Retina (tissue), 1 donor: ENCODE measurements around the gene CCNYL1.
"Not testable (repeated sequence)": the region's sequence is repeated elsewhere in the genome, so short reads cannot be mapped to it uniquely, and the experiment has no call there.

Experiments used
- DNase-seq: peaks from one replicate; pipeline ENCODE4 v3.0.0-alpha.2; 2016

CCNYL1 gene

DNA sequence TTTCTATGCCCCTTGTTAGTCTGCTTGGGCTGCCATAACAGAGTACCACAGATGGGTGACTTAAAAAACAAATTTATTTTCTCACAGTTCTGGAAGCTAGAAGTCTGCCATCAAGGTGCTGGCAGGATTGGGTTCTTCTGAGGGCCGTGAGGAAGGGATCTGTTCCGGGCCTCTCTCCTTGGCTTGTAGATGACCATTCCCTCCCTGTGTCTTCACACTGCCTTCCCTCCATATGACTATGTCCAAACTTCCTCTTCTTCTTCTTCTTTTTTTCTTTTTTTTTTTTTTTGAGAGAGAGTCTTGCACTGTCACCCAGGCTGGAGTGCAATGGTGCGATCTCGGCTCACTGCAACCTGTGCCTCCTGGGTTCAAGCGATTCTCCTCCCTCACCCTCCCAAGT lies 13.1 kb upstream of the CCNYL1 start:
- no peak for DNase-seq

DNA sequence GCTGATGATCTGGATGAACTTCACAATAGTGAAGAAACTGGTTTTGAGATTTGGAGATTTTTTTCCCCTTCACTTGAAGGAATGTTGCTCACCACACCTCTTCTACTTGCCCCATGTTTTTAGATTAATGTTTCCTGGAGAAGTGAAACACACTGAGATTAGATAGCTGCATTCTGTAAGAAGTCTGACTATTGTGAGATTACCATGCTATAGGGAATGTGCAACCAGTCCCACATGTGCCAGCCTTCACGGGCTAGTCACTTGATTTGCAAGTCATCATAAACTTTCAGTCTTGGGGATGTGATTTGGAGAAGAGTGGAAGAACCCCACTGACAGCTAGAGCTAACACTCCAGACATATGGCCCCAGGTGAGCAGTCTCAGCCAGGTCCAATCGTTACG lies 7.4 kb upstream of the CCNYL1 start:
- no peak for DNase-seq

DNA sequence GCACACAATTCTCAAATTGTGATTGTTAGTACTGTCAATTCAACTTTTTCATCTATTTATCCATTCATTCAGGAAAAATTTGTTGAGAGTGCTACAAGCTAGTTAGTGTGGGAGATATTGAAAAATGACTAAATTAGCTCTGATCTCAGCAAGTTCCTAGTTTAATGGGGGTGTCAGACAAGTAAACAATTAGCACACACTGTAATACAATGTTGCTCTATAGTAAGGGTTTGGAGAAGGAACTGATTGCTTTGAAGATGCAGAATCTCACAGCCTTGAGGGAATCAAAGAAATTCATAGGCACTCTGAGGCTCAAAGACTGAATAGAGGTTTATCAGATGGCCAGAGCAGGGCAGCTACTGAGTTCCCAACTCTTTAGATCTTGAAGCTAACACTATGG lies 6.8 kb upstream of the CCNYL1 start:
- no peak for DNase-seq

DNA sequence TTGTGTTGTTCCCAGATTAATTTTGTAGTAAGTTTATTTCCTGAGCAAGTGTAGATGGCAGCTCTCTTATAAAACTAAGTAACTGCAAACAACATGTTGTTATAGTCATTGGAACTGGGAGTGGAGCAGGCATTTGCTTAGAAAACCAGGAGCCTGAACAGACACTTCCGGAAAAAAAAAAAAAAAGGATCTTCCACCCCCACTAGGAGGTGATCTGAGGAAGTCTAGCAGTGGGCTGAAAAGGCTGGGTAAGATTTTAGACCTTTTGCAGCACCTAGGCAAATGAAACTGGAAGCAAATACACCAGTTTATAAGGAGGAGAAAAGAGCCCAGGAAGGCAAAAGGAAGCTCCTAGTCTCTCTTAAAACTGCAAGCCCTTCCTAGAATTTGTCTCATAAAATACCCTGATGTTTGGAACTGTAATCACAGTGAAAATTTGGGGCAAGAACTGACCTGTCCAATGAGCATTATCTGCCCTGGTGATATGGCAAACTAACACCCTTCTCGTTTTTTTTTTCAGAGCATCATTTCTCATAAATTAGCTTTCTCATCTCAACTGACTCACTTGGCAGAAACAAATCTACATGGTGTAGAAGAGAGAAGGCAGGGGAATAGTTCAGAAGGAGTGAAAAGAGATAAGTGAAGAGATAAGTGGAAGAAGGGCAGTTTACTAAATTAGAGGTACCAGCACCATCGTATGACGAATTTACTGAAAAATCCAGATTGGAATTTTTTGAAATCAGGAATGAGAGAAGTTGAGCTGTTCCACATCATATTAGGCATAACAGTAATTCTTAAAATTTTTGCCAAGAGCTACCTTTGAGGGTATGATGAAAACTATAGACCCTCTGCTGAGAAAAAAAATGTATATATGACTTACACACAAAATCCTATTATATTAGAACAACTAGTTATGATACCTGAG lies 4.2 kb upstream of the CCNYL1 start:
- no peak for DNase-seq

DNA sequence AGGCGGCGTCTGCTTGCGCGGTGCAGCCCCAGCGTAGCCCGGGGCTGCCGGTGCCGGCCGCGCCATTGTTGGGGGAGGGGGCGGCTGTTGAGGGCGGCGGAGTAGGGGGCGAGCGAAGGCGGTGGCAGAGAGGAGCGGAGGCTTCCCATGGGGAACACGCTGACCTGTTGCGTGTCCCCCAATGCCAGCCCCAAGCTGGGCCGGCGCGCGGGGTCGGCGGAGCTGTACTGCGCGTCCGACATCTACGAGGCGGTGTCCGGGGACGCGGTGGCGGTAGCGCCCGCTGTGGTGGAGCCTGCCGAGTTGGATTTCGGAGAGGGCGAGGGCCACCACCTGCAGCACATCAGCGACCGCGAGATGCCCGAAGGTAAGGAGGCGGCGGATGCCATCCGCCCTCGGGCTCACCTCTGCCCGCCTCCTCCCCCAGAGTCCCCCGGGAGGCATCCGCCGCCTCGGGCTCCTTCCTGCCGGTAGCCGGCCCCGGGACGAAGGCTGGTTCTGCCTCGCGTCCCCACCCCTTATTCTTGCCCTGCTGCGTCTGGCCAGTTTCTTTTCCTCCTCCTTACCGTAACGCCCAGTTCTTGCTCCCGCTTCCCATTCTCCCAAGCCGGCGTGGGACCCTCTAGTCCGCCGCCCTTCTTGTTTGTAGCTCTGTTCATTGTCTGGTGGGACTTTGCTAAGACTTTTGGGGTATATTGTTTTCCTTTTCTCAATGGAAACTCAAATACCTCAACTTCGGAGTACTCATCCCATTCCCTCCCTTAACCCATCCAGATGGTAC lies 500 bp downstream of the CCNYL1 start:
- peak; percentile 82 for DNase-seq

DNA sequence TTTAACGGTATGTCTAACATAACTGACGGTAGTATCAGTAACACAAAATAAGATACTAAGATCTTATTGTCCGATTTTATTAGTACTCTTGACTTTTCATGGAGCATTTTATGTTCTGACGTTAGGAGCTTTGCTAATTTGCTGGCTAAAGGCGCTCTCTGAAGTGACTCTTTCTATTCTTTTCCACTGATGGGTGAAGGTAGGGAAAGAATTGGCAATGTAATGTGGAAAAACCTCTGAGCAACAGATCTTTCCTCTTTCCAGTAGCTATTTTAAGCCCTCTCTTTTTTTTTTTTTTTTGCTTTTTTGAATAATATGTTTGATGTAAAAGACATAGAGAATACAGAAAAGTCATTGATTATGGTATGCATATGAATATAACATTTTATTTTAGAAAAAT lies 4.6 kb downstream of the CCNYL1 start:
- DNase-seq = no peak

DNA sequence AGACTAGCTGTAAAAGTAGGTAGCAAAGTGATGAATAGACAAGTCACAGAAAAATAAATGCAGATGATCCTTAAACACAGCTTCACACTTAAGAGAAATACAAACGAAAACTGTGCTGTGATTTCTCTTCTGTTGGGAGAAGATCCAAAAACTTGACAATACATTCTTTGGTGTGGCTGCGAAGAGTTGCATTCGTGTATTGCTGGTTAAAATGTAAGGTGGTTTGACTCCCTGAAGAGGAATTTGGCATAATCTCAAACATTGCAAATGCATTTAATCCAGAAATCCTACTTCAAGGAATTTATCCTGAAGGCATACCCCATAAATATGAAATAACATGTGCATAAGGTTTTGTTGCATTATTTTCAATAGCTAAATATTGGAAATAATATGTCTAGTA lies 7.1 kb downstream of the CCNYL1 start:
- DNase-seq = no peak

DNA sequence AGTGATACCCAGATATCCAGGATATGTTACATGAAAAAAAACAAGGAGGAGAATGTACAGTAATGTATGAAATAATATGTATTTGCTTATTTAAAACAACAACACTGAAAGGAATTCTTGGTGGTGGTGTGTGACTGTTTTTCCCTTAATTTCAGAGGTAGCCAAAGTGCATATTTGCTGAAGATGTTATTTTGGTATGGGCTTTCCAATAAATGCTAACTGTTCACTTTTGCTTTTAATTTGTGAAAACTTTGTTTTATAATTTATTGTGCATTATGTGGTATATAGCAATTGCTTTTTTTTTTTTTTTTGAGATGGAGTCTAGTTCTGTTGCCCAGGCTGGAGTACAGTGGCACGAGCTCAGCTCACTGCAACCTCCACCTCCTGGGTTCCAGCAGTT lies 7.6 kb downstream of the CCNYL1 start:
- DNase-seq = no peak

DNA sequence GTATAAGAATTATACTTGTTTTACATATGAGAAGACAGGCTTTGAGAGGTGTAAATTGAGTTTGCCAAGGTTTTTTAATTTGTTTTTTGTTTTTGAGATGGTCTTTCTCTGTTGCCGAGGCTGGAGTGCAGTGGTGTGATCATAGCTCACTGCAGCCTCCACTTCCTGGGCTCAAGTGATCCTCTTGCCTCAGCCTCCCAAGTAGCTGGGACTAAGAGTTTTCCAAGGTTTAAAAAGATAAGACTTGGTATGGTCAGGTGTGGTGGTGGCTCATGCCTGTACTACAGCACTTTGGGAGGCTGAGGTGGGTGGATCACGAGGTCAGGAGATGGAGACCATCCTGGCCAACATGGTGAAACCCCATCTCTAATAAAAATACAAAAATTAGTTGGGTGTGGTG lies 8.2 kb downstream of the CCNYL1 start:
- not testable (repeated sequence) for DNase-seq

DNA sequence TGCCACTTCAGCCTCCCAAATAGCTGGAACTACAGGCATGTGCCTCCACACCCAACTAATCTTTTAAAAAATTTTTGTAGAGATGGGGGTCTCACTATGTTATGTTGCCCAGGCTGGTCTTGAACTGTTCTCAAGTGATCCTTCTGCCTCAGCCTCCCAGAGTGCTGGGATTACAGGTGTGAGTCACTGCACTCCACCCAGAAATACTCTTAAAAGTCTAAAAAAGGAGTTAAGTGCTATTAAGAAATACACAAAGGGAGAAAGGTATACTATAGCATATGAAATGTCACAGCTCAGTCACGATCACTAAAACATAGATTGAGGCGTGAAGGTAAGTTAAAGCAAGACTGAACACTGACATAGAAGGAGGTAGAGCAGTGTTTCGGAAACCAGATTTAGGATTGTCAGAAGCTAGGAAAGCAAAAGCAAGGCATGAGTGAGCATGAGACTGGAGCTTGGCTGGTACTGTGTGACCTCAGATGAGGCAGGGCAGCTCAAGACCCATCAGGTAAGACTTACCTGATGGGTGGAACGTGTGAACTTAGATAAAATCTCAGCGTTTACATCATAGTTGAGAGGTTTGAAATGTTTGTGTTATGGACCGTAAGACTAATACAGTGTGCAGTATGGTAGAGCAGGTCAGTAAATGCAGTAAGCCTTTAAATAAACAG lies 9.2 kb downstream of the CCNYL1 start:
- DNase-seq = no peak

DNA sequence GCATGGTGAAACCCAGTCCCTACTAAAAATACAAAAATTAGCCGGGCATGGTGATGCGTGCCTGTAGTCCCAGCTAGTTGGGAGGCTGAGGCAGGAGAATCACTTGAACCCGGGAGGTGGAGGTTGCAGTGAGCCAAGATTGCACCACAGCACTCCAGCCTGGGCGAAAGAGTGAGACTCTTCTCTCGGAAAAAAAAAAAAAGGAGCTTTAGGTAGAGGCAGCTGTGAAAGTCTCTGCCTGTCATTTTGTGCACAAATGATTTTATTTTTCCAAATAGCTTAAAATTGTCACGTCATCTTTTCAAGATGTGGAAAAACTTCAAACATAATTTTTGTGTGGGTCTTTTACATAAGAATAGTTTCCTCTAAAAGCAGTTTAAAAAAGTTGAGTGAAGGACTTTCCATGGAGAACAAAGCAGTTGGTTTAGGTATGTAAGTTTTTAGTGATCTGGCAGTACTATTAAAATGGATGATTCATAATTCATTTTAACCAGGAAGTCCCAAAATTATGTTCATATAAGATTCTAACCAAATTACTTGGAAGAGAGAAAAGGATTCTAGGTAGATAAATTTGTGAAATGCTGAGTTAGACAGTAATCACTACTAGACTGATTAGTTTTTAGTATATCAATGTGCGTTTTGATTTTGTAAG lies 11.5 kb downstream of the CCNYL1 start:
- DNase-seq = no peak

DNA sequence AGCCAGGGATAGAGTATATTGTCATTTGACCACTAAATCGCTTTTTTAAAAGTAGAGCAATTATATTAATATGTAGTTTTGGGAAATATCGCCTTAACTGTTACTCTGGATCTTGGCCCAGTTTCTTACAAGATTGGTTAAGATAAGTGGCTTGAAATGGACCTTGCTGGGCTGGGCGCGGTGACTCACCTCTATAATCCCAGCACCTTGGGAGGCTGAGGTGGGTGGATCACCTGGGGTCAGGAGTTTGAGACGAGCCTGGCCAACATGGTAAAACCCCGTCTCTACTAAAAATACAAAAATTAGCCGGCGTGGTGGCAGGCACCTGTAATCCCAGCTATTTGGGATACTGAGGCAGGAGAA lies 12.0 kb downstream of the CCNYL1 start:
- not testable (repeated sequence) for DNase-seq

DNA sequence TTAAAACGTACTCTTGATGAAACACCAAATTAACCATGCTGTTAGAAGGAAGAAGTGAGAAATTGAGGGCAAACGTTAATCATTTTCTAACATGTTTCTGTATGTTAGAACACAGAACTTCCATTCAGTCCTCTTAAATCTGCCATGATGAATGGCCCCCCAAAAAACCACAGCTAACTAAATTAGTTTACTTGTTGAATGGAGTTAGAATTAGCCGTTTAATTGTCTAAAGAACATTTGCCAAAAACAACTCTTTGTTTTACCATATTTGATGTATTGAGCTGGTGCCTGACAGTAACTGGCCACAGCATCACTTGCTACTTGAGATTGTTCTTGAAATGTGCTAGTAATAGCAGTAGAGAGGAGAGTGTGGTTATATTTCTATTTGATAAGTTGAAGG lies 12.7 kb downstream of the CCNYL1 start:
- DNase-seq = no peak

DNA sequence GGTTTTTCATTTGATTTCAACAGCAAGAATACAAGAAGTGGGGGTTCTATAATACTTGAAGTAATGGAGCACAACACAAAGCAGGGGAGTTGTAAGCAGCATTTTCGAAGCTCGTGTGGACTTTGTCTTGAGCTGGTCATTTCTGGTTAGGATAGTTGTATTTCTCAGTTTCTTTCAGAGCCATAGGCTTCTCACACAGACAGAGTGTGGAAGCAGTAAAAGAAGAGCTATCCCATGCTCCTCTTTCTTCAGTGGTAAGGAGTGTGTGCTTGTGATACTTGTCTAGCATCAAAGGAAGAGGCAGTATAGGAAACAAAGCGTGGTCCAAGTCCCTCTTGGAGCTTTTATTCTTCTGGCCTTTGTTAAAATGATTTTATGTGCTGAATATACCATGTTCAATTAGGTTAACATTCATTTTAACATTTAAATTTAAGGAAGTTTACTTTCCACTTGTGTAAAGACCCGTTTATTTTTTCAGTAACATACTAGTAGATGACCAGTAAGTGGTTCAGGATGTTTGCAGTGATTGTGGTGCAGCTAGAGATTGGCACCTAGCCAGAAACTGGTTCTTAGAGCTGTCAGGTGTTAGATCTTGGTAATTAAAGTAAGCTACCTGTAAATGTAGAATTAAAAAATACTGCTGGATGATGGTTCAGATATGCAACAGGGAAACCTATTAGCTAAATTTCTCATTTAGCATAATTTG lies 14.6 kb downstream of the CCNYL1 start:
- no peak for DNase-seq

DNA sequence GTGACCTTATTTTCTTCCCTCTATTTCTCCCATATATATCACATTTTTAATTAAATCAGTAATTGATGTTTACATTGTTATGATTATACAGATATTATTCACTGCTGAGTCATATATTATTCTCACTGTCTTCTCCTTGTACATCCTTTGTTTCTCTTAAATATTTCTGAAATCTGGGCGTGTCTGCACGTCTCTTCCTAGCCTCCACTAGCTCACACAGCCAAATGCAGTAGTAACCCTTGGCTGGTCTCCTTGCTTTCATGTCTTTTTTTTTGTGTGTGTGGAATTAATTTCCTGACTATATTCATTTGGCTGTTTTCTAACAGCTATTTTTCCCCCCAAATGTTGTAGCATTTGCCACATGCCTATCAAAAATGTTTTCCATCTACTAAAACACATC lies 15.8 kb downstream of the CCNYL1 start:
- no peak for DNase-seq

DNA sequence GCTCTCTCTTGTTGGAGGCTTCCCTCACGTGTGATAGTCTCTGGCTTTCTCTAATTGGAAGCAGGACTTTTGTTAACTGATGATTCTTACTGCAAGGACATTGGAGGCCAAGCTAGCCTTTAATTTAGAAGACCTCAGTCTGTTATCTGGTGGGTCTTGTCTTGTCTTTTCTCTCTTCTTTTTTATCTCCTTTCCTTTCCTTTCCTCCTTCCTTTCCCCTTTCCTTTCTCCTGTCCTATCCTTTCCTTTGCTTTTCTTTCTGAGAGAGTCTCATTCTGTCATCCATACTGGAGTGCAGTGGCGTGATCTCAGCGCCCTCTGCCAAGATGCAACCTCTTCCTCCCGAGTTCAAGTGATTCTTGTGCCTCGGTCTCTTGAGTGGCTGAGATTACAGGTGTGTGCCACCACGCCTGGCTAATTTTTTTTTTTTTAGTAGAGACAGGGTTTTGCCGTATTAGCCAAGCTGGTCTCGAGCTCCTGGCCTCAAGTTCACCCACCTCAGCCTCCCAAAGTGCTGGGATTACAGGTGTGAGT lies 18.1 kb downstream of the CCNYL1 start:
- DNase-seq = no peak

DNA sequence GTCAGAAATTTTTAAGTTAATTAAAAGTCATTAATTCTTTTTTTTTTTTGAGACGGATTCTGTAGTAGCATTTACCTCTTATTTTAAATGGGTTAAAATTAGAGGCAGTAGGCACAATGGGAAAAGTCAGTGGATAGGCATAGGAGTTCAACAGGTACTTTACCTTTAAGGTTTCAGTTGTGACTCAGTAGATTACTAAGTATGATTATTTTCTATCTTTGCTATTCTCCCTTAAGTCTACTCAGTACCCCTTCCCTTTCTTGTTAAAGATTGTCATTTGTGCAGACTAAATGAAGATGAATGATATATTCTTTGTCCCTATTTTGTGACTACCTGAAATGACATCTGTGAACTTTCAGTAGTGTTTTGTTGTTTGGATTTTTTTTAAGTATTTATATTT lies 19.7 kb downstream of the CCNYL1 start:
- no peak for DNase-seq

DNA sequence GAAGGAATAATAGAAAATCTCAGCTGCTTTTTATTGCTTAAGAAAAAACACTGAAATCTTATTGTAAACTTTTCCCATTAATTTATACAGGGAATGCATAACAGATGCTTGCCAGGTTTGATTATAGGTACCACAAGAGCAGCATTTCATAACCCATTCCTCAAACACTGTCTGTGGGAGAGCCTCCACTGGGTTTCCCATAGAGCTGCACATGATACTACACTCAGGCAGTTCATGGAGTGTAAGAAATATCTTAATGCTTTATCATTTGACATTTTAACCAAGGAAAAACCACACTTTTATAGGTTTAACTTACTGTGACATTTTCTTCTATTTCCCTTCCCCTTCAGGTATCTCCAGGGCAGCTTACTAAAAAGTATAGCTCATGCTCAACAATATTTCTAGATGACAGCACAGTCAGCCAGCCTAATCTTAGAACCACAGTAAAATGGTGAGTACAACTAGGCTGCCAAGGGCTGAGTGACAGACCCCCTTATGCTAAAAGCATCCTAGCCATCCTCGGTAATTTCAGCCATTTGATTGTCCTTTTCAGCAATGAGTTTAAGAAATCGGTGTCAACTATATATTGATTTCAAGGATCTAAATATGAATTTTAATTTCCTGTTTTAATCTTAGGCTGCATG lies 22.3 kb downstream of the CCNYL1 start:
- no peak for DNase-seq

DNA sequence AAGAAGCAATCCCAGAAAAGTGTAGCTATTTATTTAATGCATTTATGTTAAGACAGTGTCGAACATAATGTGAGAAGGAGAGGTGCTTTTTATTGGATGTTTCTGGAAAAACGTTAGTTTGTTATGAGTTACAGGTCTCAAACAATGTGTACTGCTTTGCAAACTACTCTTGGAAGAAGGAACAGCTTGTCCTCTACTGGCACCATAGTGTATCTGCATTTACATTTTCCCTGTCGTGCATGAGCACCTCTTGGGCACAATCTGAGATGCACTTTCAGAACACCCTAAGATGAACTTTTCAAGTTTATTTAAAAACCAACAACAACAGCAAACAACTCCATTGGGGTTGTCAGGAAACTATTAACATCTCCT lies 22.8 kb downstream of the CCNYL1 start:
- no peak for DNase-seq

DNA sequence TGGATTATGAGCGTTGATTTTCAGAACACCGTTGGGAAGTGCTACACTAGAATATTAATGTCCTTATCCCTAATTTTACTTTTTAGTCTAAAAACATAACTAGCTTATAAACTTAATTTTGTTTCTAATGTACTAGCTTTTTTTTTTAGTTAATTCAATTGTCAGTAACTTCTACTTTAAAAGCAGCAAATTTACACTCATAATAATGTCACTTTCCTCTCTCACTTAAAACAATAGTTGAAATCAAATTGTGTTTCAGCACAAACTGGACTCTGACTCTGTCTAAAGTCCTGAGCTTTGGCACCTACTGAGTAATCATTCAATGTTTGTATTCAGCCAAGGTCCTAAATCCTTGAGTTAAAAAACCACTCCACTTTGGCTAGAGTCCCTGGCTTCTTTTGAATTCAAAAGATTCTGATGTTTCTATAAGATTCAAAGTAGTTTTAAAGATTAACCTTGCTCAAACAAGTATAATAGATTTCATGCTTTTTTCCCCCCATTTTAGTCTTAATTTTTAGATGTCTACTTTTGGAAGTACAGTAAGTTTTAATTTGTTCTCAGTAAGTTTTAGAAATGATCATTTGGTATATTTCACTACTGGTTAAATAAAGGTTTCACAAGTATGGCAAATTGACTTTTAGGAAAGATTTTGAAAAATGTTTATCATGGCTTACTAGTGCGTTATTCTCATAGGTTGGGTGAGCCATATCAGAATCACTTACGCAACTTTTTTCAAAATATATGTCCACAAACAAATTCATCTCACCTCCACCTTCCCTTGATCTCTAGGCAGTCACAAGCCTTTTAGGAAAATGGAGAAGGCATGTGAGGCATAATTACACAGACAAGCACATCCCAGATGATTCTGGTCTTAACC lies 23.4 kb downstream of the CCNYL1 start:
- no peak for DNase-seq

DNA sequence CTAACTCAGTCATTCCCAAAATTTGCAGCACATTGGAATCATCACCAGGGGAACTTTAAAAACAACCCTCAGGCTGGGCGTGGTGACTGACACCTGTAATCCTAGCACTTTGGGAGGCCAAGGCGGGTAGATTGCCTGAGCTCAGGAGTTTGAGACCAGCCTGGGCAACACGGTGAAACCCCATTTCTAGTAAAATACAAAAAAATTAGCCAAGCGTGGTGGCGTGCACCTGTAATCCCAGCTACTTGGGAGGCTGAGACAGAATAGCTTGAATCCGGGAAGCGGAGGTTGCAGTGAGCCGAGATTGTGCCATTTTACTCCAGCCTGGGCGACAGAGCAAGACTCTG lies 24.0 kb downstream of the CCNYL1 start:
- DNase-seq = not testable (repeated sequence)
